ENCODE results near the gene USP3. TPM values are rescaled to one million over a fixed set of nuclear protein-coding genes. Genes with fewer than 3 reads are reported as not detected.

The USP3 gene
- total and polyA plus RNA-seq, 10 of the 15 experiments (the other 5 are each of a cell fraction or from before 2014, with no cell fraction given), result 23.8 to 64.5 (median 50.3) TPM

DNA sequence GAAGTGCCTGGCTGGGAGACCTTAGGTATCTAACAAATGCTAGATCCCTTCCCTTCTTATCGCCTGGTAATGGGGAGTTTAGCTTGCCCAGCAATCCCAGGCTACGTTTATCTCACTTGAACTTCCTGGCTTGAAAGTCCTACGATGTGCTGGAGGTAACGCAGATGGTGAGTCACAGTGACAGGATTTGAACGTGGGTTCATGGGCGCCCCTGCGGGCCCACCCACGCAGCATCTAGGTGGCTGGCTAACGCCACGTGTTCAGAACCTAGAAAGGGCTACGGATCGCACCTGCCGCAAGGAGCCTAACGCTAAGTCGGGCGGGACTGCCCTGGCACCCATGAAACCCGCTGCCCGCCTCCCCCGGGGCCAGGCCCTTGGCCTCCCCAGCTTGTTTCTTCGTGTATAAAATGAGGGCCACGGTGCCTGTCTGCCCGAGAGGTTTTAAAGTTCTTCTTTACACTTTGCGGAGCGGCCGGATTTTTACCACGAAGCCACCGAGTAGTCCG, 600 bp upstream of the USP3 start (continued):
- TF ChIP-seq, protein P1, sequence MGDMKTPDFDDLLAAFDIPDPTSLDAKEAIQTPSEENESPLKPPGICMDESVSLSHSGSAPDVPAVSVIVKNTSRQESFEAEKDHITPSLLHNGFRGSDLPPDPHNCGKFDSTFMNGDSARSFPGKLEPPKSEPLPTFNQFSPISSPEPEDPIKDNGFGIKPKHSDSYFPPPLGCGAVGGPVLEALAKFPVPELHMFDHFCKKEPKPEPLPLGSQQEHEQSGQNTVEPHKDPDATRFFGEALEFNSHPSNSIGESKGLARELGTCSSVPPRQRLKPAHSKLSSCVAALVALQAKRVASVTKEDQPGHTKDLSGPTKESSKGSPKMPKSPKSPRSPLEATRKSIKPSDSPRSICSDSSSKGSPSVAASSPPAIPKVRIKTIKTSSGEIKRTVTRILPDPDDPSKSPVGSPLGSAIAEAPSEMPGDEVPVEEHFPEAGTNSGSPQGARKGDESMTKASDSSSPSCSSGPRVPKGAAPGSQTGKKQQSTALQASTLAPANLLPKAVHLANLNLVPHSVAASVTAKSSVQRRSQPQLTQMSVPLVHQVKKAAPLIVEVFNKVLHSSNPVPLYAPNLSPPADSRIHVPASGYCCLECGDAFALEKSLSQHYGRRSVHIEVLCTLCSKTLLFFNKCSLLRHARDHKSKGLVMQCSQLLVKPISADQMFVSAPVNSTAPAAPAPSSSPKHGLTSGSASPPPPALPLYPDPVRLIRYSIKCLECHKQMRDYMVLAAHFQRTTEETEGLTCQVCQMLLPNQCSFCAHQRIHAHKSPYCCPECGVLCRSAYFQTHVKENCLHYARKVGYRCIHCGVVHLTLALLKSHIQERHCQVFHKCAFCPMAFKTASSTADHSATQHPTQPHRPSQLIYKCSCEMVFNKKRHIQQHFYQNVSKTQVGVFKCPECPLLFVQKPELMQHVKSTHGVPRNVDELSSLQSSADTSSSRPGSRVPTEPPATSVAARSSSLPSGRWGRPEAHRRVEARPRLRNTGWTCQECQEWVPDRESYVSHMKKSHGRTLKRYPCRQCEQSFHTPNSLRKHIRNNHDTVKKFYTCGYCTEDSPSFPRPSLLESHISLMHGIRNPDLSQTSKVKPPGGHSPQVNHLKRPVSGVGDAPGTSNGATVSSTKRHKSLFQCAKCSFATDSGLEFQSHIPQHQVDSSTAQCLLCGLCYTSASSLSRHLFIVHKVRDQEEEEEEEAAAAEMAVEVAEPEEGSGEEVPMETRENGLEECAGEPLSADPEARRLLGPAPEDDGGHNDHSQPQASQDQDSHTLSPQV (IDR thresholded peaks at IDR 0.05), result no peak
- peak; percentile 21; the same call in 1 of the 2 replicates for TF ChIP-seq GATAD2B (conservative IDR thresholded peaks at IDR 0.05; ENCODE audit: low read depth)
- 0 out of 2 replicates have a peak, but pooled peaks have one; percentile 56 for TF ChIP-seq NFYB (IDR thresholded peaks at IDR 0.05; ENCODE audit: insufficient read depth, low read depth, low read length)
- TF ChIP-seq MAX (IDR thresholded peaks at IDR 0.05; ENCODE audit: low read depth, low read length), result peak; percentile 81
- TF ChIP-seq PML (IDR thresholded peaks at IDR 0.05; ENCODE audit: low read length), result no peak
- TF ChIP-seq JUNB (IDR thresholded peaks at IDR 0.05), result peak; percentile 29
- peak; percentile 46 for TF ChIP-seq CREM (IDR thresholded peaks at IDR 0.05; ENCODE audit: low read depth)
- 0 out of 2 replicates have a peak, but pooled peaks have one; percentile 2 for TF ChIP-seq JUND (IDR thresholded peaks at IDR 0.05; ENCODE audit: low read depth, low read length)
- TF ChIP-seq MYC (IDR thresholded peaks at IDR 0.05; ENCODE audit: insufficient read depth, insufficient read length, insufficient replicate concordance, low read length, severe bottlenecking), result peak; percentile 83
- TF ChIP-seq SRF (IDR thresholded peaks at IDR 0.05; ENCODE audit: low read depth in 2 of 2, low read length in 2 of 2), result no peak
- peak; percentile 90; the same call in 1 of the 2 replicates for TF ChIP-seq MLLT1 (IDR thresholded peaks at IDR 0.05)
- TF ChIP-seq NFIC (IDR thresholded peaks at IDR 0.05; ENCODE audit: low read depth, low read length), result no peak
- no peak for TF ChIP-seq IRF3 (IDR thresholded peaks at IDR 0.05)
- peak; percentile 82; the same call in 1 of the 2 replicates for TF ChIP-seq POLR2AphosphoS2 (IDR thresholded peaks at IDR 0.05; ENCODE audit: low read depth, low read length)
- peak in 1 of 2 experiments; percentile 9; a peak in 1 of 4 replicates for TF ChIP-seq IKZF2 (IDR thresholded peaks at IDR 0.05)
- TF ChIP-seq LARP7 (IDR thresholded peaks at IDR 0.05), result no peak
- no peak for TF ChIP-seq TBL1XR1 (IDR thresholded peaks at IDR 0.05; ENCODE audit: low read depth, low read length)
- peak; percentile 49 for TF ChIP-seq MEF2B (IDR thresholded peaks at IDR 0.05; ENCODE audit: partially characterized antibody, poor library complexity, severe bottlenecking)
- TF ChIP-seq POLR2AphosphoS5 (IDR thresholded peaks at IDR 0.05; ENCODE audit: low read length), result peak; percentile 93
- TF ChIP-seq, protein P2, sequence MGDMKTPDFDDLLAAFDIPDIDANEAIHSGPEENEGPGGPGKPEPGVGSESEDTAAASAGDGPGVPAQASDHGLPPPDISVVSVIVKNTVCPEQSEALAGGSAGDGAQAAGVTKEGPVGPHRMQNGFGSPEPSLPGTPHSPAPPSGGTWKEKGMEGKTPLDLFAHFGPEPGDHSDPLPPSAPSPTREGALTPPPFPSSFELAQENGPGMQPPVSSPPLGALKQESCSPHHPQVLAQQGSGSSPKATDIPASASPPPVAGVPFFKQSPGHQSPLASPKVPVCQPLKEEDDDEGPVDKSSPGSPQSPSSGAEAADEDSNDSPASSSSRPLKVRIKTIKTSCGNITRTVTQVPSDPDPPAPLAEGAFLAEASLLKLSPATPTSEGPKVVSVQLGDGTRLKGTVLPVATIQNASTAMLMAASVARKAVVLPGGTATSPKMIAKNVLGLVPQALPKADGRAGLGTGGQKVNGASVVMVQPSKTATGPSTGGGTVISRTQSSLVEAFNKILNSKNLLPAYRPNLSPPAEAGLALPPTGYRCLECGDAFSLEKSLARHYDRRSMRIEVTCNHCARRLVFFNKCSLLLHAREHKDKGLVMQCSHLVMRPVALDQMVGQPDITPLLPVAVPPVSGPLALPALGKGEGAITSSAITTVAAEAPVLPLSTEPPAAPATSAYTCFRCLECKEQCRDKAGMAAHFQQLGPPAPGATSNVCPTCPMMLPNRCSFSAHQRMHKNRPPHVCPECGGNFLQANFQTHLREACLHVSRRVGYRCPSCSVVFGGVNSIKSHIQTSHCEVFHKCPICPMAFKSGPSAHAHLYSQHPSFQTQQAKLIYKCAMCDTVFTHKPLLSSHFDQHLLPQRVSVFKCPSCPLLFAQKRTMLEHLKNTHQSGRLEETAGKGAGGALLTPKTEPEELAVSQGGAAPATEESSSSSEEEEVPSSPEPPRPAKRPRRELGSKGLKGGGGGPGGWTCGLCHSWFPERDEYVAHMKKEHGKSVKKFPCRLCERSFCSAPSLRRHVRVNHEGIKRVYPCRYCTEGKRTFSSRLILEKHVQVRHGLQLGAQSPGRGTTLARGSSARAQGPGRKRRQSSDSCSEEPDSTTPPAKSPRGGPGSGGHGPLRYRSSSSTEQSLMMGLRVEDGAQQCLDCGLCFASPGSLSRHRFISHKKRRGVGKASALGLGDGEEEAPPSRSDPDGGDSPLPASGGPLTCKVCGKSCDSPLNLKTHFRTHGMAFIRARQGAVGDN (IDR thresholded peaks at IDR 0.05), result peak; percentile 81
